HEK293T (cell line): ENCODE results near the gene DVL1.

Experiments
- CTCF ChIA-PET: fragments of 350-600 bp; formaldehyde crosslinking; extraction: SDS; loops from one replicate; lab custom pipeline; 2021; ENCODE audit warnings: antibody characterized with exemption, inconsistent platforms; lab: Yijun Ruan, JAX
- POLR2A ChIA-PET: fragments of 350-600 bp; formaldehyde crosslinking; extraction: SDS; loops from one replicate; lab custom pipeline; 2020; ENCODE audit warnings: antibody characterized with exemption, inconsistent platforms; lab: Yijun Ruan, JAX
- DNase-seq: peaks from one replicate; pipeline ENCODE4 v3.0.0; 2012; ENCODE audit warnings: mixed read lengths; ENCODE audit errors: extremely low spot score
- ARNT ChIP-seq: fragments of 450-650 bp; IDR thresholded peaks from 2 replicates; pipeline ENCODE4 v1.6.1; 2017; ENCODE audit warnings: mild to moderate bottlenecking
- BHLHE40 ChIP-seq: fragments of 450-650 bp; IDR thresholded peaks from 2 replicates; pipeline ENCODE4 v1.6.1; 2016; ENCODE audit warnings: mild to moderate bottlenecking, moderate library complexity, borderline replicate concordance
- CTBP1 ChIP-seq: fragments of 450-650 bp; IDR thresholded peaks from 2 replicates; pipeline ENCODE4 v1.6.1; 2016; ENCODE audit warnings: borderline replicate concordance
- ELF4 ChIP-seq: fragments of 450-650 bp; IDR thresholded peaks from 2 replicates; pipeline ENCODE4 v1.6.1; 2017; ENCODE audit warnings: antibody characterized with exemption
- FOXA1 ChIP-seq: fragments of 450-650 bp; IDR thresholded peaks from 2 replicates; pipeline ENCODE4 v1.6.1; 2016; ENCODE audit warnings: mild to moderate bottlenecking
- FOXK2 ChIP-seq: fragments of 450-650 bp; IDR thresholded peaks from 2 replicates; pipeline ENCODE4 v1.6.1; 2016; ENCODE audit warnings: mild to moderate bottlenecking
- FOXM1 ChIP-seq: fragments of 450-650 bp; IDR thresholded peaks from 2 replicates; pipeline ENCODE4 v1.6.1; 2017; ENCODE audit warnings: mild to moderate bottlenecking, borderline replicate concordance
- HDGF ChIP-seq: fragments of 450-650 bp; IDR thresholded peaks from 2 replicates; pipeline ENCODE4 v1.6.1; 2017; ENCODE audit warnings: antibody characterized with exemption, borderline replicate concordance
- L3MBTL2 ChIP-seq: fragments of 450-650 bp; conservative IDR thresholded peaks from 2 replicates; pipeline ENCODE4 v1.6.1; 2016; ENCODE audit warnings: mild to moderate bottlenecking
- LEF1 ChIP-seq: fragments of 450-650 bp; IDR thresholded peaks from 2 replicates; pipeline ENCODE4 v1.6.1; 2017; ENCODE audit warnings: mild to moderate bottlenecking, borderline replicate concordance
- NFRKB ChIP-seq: fragments of 450-650 bp; IDR thresholded peaks from 2 replicates; pipeline ENCODE4 v1.6.1; 2016; ENCODE audit warnings: mild to moderate bottlenecking, moderate library complexity
- PKNOX1 ChIP-seq: fragments of 450-650 bp; IDR thresholded peaks from 2 replicates; pipeline ENCODE4 v1.6.1; 2016
- SP1 ChIP-seq: fragments of 450-650 bp; IDR thresholded peaks from 2 replicates; pipeline ENCODE4 v1.6.1; 2017
- SUZ12 ChIP-seq: fragments of 450-650 bp; IDR thresholded peaks from 2 replicates; pipeline ENCODE4 v1.6.1; 2016; ENCODE audit warnings: mild to moderate bottlenecking
- TARDBP ChIP-seq: fragments of 450-650 bp; IDR thresholded peaks from 2 replicates; pipeline ENCODE4 v1.6.1; 2016
- ZNF384 ChIP-seq: fragments of 450-650 bp; IDR thresholded peaks from 2 replicates; pipeline ENCODE4 v1.6.1; 2016

DVL1 gene

GRCh38 chr1:1324524-1325287 lies 24.5 kb downstream of the DVL1 start, which contains the start of the genes CPTP and INTS11:
Gene CPTP (plus strand): TSS chr1:1324802. CDS start chr1:1326911, 2,109 bp downstream.
Gene INTS11 (minus strand): TSS chr1:1324660. CDS start chr1:1324608, 52 bp downstream.
- TF ChIP-seq ELF4 (no peak), L3MBTL2 (peak; percentile 75)
- DNase-seq: peak; percentile 99

GRCh38 chr1:1324084-1324523 lies 25.1 kb downstream of the DVL1 start:
- TF ChIP-seq L3MBTL2 (no peak), FOXM1 (no peak), LEF1 (no peak), BHLHE40 (no peak), SUZ12 (no peak), PKNOX1 (no peak), NFRKB (no peak), TARDBP (no peak), FOXA1 (no peak)
- CTCF ChIA-PET: no interaction called here
- no peak for DNase-seq
- POLR2A ChIA-PET: no interaction called here

More at GRCh38 chr1:1324524-1325287, 24.5 kb downstream of the DVL1 start, which contains the start of the genes CPTP and INTS11:
- ChIA-PET POLR2A (interaction anchor here (1.2 kb wide), 1 partner anchor 51 kb away, joined by 3 read pairs; no protein-coding TSS in a partner anchor), CTCF (no interaction called here)

- POLR2A ChIA-PET: no interaction called here
- no peak for TF ChIP-seq SUZ12
- no peak for TF ChIP-seq TARDBP
- no peak for TF ChIP-seq BHLHE40
- no peak for TF ChIP-seq NFRKB
- no peak for TF ChIP-seq PKNOX1
- no peak for TF ChIP-seq ELF4
- TF ChIP-seq ARNT: no peak
- TF ChIP-seq L3MBTL2: no peak
- no peak for TF ChIP-seq HDGF
- no peak for TF ChIP-seq ZNF384
- TF ChIP-seq CTBP1: no peak
- DNase-seq: no peak
- CTCF ChIA-PET: no interaction called here
Measured at GRCh38 chr1:1322952-1323351, 26.3 kb downstream of the DVL1 start.

GRCh38 chr1:1322418-1322817 lies 26.8 kb downstream of the DVL1 start:
- POLR2A ChIA-PET: no interaction called here
- TF ChIP-seq BHLHE40 (no peak), FOXM1 (no peak), ELF4 (no peak)
- CTCF ChIA-PET: no interaction called here
- no peak for DNase-seq

- ChIA-PET CTCF (interaction anchor here (0.6 kb wide), 1 partner anchor 14 kb away, joined by 3 read pairs; no protein-coding TSS in a partner anchor), POLR2A (no interaction called here)
- no peak for DNase-seq
- TF ChIP-seq BHLHE40: no peak
- TF ChIP-seq ARNT: no peak
- no peak for TF ChIP-seq NFRKB
- TF ChIP-seq SUZ12: no peak
- TF ChIP-seq PKNOX1: no peak
- no peak for TF ChIP-seq CTBP1
- no peak for TF ChIP-seq LEF1
- TF ChIP-seq ELF4: no peak
- no peak for TF ChIP-seq TARDBP
- TF ChIP-seq ZNF384: no peak
- TF ChIP-seq FOXA1: no peak
- TF ChIP-seq HDGF: no peak
- no peak for TF ChIP-seq L3MBTL2
- TF ChIP-seq FOXM1: no peak
Measured at GRCh38 chr1:1321477-1321876, 27.7 kb downstream of the DVL1 start.

GRCh38 chr1:1320666-1321448 lies 28.4 kb downstream of the DVL1 start:
- no peak for DNase-seq
- TF ChIP-seq L3MBTL2 (no peak), SUZ12 (no peak), FOXA1 (no peak), BHLHE40 (no peak), FOXK2 (no peak), FOXM1 (no peak), SP1 (no peak), NFRKB (no peak), ARNT (no peak), HDGF (no peak), TARDBP (no peak)
- ChIA-PET CTCF (interaction anchor here (0.6 kb wide), 1 partner anchor 15 kb away, joined by 3 read pairs; no protein-coding TSS in a partner anchor), POLR2A (no interaction called here)
